H1 (cell line): ENCODE data around the gene HIVEP3. TPM values are rescaled to one million over a fixed set of nuclear protein-coding genes. Genes with fewer than 3 reads are reported as not detected.

Source experiments
- CHD7 ChIP-seq: fragments of 300-600 bp; sonication (generic); IDR thresholded peaks from 2 replicates; pipeline ENCODE4 v1.7.1; 2012; ENCODE audit warnings: low read length, moderate library complexity, mild to moderate bottlenecking, inconsistent platforms; ENCODE audit not compliant: insufficient replicate concordance
- CTBP2 ChIP-seq: IDR thresholded peaks from 2 replicates; pipeline ENCODE4 v1.7.0; 2011; ENCODE audit warnings: borderline replicate concordance, mild to moderate bottlenecking, moderate library complexity, mixed read lengths, low read length; ENCODE audit not compliant: insufficient read depth, insufficient read length
- KDM5A ChIP-seq: fragments of 200-600 bp; IDR thresholded peaks from 2 replicates; pipeline ENCODE4 v1.7.1; 2012; ENCODE audit warnings: mild to moderate bottlenecking, low read length, inconsistent platforms, mixed read lengths
- SIX5 ChIP-seq: IDR thresholded peaks from 2 replicates; pipeline ENCODE4 v1.6.1; 2011; ENCODE audit warnings: mild to moderate bottlenecking, low read depth, low read length
- polyA plus RNA-seq, 7 experiments: library from polyadenylated mRNA; depleted of rRNA in 3 of 7; stranded (reverse) in 5 of 7; unstranded in 2 of 7; fragments of >200 nt in 5 of 7; fragments of 200-250 nt in 2 of 7; gene quantifications; 1 replicate in 5 of 7; 2 replicates in 1 of 7; 4 replicates in 1 of 7; pipeline versions ENCODE4 v1.2.1 to v1.2.3, GENCODE V29; 2011 to 2013; ENCODE audit warnings: missing spikeins in 2 of 7, mixed read lengths in 2 of 7
- total RNA-seq: library from RNA; stranded (reverse); fragmentation: NEBNext Ultra II Directional; extraction: Animal tissue kit (Norgen Biotek cat#: 25700); gene quantifications from 2 replicates; pipeline ENCODE4 v1.2.1, GENCODE V29; 2021

Gene HIVEP3
- total and polyA plus RNA-seq, 2 of the 8 experiments (the other 6 are each of a cell fraction or from before 2014, with no cell fraction given) = 0.24 to 0.69 TPM

GRCh38 chr1:41884256-41885230 lies 34.2 kb downstream of the HIVEP3 start (continued):
- TF ChIP-seq CHD7 = no peak
- TF ChIP-seq SIX5 = no peak
- TF ChIP-seq CTBP2 = no peak
- no peak for TF ChIP-seq KDM5A
